ENCODE measurements around the gene HOXB7. TPM values are rescaled to one million over a fixed set of nuclear protein-coding genes. Genes with fewer than 3 reads are reported as not detected.

The HOXB7 gene
- total RNA-seq, 1 donor from 2014 or later = 8.1 TPM

DNA sequence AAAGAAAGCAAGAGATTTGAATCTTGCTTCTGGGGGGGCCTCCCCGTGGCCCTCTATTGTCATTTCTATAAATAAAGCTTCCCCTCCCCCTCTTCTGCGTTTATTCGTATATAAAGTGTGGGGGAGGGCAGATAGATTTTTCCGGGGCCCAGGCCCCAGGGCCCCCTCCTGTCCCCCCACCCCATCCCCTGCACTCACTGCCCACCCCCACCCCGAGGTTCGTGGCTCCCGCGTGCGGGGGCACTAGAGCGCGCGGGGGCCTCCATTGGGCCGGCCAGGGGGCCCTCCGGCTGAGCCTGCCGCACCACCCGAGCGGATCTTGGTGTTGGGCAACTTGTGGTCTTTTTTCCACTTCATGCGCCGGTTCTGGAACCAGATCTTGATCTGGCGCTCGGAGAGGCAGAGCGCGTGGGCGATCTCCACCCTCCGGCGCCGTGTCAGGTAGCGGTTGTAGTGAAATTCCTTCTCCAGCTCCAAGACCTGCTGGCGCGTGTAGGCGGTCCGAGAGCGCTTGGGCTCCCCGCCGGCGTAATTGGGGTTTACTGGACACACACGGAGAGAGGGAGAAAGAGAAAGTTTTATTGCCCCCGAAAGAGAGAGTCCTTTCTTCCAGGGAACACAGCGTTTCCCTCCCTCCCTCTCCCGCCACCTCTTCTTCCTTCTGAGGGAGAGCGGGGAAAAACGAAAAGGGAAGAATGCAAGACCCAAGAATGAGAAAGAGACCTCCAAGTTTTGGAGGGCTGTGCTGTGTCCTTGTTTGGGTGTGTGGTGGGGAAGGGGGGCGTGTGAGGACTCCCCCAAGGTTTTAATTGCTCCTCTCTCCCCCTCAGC is 34.1 kb downstream of the HOXB7 start:
- DNase-seq (ENCODE audit: low spot score) = no peak
- intact Hi-C loops (cut with DNase I) = loop anchor here (2.0 kb wide), 1 partner anchor 22 kb away; no protein-coding TSS in a partner anchor
- peak; percentile 18 for ATAC-seq

- intact Hi-C loops (cut with DNase I) = loop anchor here (2.0 kb wide), 1 partner anchor 21 kb away; no protein-coding TSS in a partner anchor
- DNase-seq (ENCODE audit: low spot score) = no peak
Measured at GRCh38 chr17:48575673-48576478, 34.9 kb downstream of the HOXB7 start.

GRCh38 chr17:48575066-48575582 is 35.7 kb downstream of the HOXB7 start:
- DNase-seq (ENCODE audit: low spot score) (no peak), ATAC-seq (no peak)
- intact Hi-C loops (cut with DNase I) = no loop called here

More at GRCh38 chr17:48575673-48576478, 34.9 kb downstream of the HOXB7 start:
- no peak for ATAC-seq

DNA sequence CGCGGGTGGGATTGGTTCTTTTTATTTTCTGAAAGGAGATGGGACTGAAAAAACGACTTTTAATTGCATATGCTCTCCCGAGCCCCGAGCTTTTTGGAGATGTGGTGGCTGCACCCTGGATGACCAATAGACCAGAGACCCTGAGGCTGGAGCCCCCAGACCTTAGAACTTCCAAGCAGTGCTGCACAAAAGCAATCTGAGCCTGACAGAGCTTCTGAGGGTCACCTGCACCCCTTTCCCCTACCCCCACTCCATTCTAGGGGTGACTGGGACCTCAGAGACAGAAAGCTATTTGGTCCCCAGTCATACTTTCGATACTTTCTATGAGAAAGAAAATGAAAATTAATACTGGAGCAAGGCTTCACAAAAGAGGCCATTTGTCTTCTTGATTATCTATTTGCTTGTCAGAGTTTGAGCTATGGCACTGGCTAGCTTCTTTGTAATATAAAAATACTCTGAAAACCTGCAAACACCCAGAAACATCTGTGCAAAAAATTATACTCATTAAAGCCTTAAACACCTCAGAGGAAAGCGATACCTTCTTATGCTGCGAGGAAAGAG is 36.2 kb downstream of the HOXB7 start:
- intact Hi-C loops (cut with DNase I) = no loop called here
- no peak for DNase-seq (ENCODE audit: low spot score)

GRCh38 chr17:48571826-48572417 is 38.9 kb downstream of the HOXB7 start:
- DNase-seq (ENCODE audit: low spot score) (no peak), ATAC-seq (no peak)
- intact Hi-C loops (cut with DNase I) = no loop called here

More for the DNA sequence above, 36.2 kb downstream of the HOXB7 start:
- no peak for ATAC-seq

GRCh38 chr17:48571024-48571818 is 39.6 kb downstream of the HOXB7 start:
- intact Hi-C loops (cut with DNase I) = no loop called here
- no peak for ATAC-seq
- DNase-seq (ENCODE audit: low spot score) = no peak

DNA sequence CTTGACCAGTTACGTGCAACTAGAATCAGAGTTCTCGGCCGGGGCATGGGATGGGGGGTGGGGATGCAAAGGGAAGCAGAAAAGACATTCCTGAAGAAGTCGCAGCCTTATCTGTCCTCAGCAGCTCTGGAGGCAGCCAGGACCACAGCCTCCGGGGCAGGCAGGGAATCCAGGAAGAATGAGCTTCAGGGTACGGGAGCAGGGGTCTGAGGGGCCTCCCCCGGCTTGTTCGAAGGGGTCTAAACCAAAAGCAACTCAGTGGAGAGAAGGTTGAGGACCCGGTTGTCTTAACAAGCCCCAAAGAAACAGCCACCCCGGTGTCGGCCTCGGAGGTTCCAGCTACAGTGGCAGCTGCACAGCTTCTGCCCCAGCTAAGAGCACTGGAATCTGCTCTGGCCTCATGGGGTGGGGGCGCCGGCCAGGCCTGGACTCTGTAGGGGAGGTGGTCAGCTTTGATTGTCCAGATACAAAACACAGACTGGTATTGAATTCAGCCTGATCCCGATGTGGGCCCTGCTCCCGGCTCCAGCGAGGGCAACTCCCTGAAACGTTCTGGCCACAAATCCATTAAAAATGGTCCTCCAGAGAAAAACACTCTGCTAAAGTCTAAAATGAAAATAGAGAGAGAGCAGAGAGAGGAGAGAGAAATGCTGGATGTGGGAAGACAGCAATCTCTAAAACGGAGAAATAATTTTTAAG is 40.3 kb downstream of the HOXB7 start:
- DNase-seq (ENCODE audit: low spot score) (no peak), ATAC-seq (peak; percentile 34)
- intact Hi-C loops (cut with DNase I) = no loop called here

DNA sequence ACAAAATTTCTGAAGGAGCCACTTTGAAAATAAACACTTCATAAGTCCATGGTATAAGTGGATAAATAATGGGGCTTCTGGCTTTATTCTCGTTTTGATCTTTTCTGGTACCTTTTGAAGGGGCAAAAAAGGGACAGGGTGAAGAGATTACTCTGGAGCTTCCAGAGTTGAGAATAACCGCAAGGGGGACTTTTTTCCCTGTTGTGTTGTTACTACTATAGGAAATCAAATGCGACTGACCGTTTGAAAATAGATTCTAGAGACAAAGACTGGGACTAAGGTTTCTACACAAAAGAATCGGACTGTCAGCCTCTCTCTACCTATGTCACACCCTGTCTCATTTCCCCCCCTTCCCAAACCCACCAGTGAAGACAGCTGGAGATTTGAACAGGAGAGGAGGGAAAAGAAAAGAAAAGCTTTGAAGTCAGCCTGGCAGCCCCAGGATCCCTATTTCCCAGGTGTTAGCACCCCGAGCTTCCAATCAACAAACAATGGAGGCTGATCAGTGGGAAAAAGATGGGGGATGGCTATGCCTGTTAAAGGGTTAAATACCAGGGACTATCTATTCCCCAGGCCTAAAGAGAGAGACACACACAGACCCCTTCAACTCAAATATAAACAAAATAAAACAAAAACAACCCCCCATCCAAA is 41.0 kb downstream of the HOXB7 start:
- DNase-seq (ENCODE audit: low spot score) (no peak), ATAC-seq (no peak)
- intact Hi-C loops (cut with DNase I) = no loop called here

DNA sequence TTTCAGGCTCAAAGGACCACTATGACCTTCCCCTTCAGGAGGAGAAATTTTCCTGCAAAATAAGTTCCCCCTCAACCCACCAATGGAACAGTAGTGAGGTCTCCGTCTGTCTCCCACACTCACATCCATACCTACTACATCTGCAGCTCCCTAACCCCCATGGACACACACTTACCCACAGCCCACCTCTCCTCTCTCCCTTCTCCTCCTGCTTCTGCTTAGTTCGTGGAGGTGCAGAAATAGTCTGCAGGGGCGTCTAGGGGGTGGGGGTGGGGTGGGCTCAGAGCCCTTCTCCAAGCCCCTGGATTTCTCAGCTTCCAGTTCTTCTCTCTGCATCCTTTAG is 41.6 kb downstream of the HOXB7 start:
- ATAC-seq = no peak
- DNase-seq (ENCODE audit: low spot score) = no peak
- intact Hi-C loops (cut with DNase I) = no loop called here

GRCh38 chr17:48568499-48569239 is 42.1 kb downstream of the HOXB7 start:
- no peak for DNase-seq (ENCODE audit: low spot score)
- ATAC-seq = no peak
- intact Hi-C loops (cut with DNase I) = no loop called here

GRCh38 chr17:48567646-48568354 is 43.0 kb downstream of the HOXB7 start:
- ATAC-seq = no peak

GRCh38 chr17:48567209-48567608 is 43.6 kb downstream of the HOXB7 start:
- ATAC-seq (no peak), DNase-seq (ENCODE audit: low spot score) (no peak)
- intact Hi-C loops (cut with DNase I) = no loop called here

More at GRCh38 chr17:48567646-48568354, 43.0 kb downstream of the HOXB7 start:
- no peak for DNase-seq (ENCODE audit: low spot score)
- intact Hi-C loops (cut with DNase I) = no loop called here

- DNase-seq (ENCODE audit: low spot score) = no peak
- ATAC-seq = no peak
- intact Hi-C loops (cut with DNase I) = no loop called here
Measured at GRCh38 chr17:48566717-48567116, 44.1 kb downstream of the HOXB7 start.

- intact Hi-C loops (cut with DNase I) = no loop called here
- DNase-seq (ENCODE audit: low spot score) = no peak
- no peak for ATAC-seq
Measured at GRCh38 chr17:48565925-48566710, 44.7 kb downstream of the HOXB7 start.

DNA sequence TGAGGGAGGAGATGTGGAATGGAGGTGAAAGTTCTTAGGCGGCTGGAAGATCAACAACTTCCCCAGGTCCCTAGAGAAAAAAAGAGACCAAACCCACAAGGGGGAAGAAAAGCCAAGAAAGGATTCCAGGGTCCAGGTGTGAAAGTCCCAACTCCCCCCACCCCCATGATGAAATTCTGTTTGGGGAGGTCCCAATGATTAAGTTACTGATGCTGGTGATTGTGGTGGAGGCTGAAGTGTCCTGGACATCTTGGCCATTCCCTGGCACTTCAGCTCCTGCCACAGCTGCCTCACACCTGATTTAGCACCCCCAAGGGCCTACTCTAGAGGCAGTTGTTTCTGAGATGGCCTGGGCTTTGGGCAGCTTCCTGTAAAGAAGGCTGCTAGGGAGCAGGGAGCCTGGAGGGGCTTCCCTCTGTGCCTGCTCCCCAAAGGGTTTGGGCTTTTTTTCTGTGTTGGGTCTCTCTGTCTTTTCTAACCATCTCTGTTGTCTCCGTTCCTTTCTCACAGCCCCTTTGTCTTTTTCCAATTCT is 45.7 kb downstream of the HOXB7 start:
- ATAC-seq (no peak), DNase-seq (ENCODE audit: low spot score) (no peak)
- intact Hi-C loops (cut with DNase I) = no loop called here
